Stimulated activated CD4-positive, alpha-beta T cell treated with anti-CD3 and anti-CD28 coated beads, Interleukin-2, amount 100 ng/mL, for 24 hours (primary cell): Measurements from ENCODE around the gene ANP32E.
"Not testable (repeated sequence)": the region's sequence is repeated elsewhere in the genome, so short reads cannot be mapped to it uniquely, and the experiment has no call there.

Experiments used
- DNase-seq, 2 donors: peaks; one replicate each; pipeline ENCODE4 v3.0.0-alpha.2; 2020

ANP32E gene

DNA sequence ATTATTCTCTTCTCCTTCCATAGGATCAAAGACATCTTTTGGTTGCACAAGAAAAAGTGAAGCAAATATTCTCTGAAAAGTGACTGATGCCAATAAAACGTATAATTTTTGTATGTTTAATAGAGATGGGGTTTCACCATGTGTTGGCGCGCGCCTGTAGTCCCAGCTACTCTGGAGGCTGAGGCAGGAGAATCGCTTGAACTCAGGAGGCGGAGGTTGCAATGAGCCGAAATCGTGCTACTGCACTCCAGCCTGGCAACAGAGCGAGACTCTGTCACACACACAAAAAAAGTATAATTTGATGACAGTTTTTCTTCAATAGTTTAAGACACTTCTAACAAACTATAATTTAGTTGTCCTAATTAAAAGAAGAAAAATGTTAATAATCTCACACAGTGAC, 23.8 kb downstream of the ANP32E start:
- no peak for DNase-seq

- DNase-seq: no peak
Observed at GRCh38 chr1:150210706-150211105, 25.2 kb downstream of the ANP32E start.

GRCh38 chr1:150210091-150210490, 25.8 kb downstream of the ANP32E start:
- DNase-seq: no peak

DNA sequence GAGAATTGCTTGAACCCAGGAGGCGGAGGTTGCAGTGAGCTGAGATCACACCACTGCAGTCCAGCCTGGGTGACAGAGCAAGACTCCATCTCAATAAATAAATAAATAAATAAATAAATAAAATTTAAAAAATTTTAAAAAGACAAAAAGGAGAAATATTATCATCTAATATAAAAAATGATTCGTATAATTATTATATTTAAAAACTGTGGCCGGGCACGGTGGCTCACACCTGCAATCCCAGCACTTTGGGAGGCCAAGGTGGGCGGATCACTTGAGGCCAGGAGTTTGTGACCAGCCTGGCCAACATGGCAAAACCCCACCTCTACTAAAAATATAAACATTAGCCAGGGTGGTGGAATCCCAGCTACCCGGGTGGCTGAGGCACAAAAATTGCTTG, 27.5 kb downstream of the ANP32E start:
- DNase-seq: not testable (repeated sequence)

GRCh38 chr1:150207281-150207971, 28.5 kb downstream of the ANP32E start:
- no peak for DNase-seq

- DNase-seq: no peak
Observed at GRCh38 chr1:150196417-150196816, 39.5 kb downstream of the ANP32E start.

GRCh38 chr1:150194381-150195031, 41.4 kb downstream of the ANP32E start:
- no peak for DNase-seq

DNA sequence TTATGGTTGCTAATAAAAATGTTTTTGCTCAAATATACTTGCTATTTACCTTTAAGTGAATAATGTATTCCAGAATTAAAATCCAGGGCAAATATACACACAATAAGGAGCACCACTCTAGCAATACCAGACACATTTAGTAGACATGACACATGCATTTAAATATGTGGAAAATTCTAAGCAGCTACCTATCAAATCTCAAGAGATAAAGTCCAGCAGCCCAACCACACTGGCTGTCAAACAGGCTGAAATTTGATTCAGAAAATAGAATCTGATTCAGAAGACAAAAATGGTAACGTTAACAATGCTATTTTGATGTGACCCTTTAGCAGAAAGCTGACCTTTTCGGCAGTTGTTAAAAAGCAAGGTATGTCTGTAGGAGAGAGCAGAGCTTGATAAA, 43.9 kb downstream of the ANP32E start:
- DNase-seq: no peak

- DNase-seq: no peak
Observed at GRCh38 chr1:150187560-150187931, 48.4 kb downstream of the ANP32E start.

DNA sequence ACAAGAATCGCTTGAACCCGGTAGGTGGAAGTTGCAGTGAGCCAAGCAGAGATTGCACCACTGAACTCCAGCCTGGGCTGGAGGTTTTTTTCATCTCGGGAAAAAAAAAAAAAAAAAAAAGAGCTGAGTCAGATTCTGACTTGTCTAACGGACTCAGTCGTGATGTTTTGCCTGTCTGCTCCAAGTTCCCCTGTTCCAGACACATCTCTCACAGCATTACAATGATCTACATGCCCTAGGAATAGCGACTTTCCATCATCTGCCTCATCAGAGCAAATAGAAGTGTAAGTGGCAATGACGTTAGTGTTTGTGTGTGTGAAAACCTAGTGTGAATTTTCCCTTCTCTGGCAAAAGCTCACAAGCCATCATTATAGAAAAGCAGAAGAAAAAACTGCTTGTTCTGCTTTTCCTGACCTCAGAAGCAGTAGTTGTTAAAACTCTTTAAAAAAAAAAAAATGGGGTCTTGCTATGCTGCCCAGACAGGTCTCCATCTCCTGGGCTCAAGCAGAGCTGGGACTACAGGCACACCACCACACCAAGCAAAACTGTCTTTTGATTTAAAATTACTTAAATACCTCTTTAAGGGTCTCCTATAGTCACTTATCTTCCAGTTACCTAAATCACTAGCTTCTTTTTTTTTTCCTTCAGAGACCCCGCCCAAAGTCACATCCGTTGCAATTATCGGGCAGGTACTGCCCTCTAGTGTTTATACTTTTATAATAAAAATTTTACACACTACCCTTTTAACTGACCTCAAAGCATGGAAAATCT, 48.9 kb downstream of the ANP32E start:
- DNase-seq: no peak

GRCh38 chr1:150186438-150186788, 49.5 kb downstream of the ANP32E start:
- not testable (repeated sequence) for DNase-seq

GRCh38 chr1:150185481-150185880, 50.4 kb downstream of the ANP32E start:
- DNase-seq: no peak

DNA sequence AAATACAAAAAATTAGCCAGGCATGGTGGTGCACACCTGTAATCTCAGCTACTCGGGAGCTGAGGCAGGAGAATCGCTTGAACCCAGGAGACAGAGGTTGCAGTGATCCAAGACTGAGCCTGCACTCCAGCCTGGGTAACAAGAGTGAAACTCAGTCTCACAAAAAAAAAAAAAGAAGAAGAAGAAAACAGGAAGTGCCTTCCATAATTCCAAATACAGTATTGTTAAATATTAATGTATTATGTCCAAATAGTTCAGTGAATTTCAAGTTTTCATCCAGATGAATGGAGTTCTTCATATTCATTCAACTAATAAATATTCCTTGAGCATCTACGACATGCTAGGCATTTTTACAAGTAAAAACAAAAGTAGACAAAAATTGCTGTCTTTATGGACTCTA, 52.9 kb downstream of the ANP32E start:
- DNase-seq: no peak

DNA sequence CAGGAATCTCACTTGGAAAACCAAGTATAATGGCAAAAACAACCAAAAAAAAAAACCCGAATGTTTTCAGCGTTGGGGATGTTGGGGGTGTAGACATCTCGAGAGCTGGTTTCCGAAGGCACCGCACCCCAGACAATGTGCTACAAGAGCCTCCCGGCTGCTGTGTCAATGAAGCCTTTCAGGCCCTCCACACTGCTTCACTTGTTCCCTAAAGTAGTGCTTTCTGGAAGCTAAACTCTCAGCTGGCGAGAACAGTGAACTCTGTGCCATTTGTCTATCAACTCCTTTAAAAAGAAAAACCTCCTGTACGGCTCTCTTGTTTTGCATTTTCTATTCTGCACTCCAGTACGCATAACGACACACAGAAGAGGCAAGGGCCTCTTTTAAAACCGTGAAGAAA, 53.7 kb downstream of the ANP32E start:
- DNase-seq: no peak

- DNase-seq: no peak
Observed at GRCh38 chr1:150180474-150180873, 55.4 kb downstream of the ANP32E start.

GRCh38 chr1:150179867-150180266, 56.0 kb downstream of the ANP32E start:
- DNase-seq: no peak

DNA sequence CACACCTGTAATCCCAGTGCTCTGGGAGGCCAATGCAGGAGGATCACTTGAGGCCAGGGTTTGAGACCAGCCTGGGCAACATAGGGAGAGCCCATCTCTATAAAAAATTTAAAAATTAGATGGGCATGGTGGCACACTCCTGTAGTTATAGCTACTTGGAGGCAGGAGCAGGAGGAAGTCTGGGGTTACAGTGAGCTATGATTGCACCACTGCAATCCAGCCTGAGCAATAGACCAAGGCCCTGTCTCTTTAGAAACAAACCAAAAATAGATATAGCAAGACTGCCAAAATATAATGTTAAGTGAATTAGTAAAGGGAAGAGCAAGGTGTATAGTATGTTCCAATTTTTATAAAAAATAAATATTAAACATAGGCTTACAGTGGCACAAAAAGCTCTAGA, 57.4 kb downstream of the ANP32E start:
- no peak for DNase-seq

GRCh38 chr1:150176593-150176992, 59.3 kb downstream of the ANP32E start:
- no peak for DNase-seq

GRCh38 chr1:150173141-150173585, 62.7 kb downstream of the ANP32E start:
- no peak for DNase-seq

DNA sequence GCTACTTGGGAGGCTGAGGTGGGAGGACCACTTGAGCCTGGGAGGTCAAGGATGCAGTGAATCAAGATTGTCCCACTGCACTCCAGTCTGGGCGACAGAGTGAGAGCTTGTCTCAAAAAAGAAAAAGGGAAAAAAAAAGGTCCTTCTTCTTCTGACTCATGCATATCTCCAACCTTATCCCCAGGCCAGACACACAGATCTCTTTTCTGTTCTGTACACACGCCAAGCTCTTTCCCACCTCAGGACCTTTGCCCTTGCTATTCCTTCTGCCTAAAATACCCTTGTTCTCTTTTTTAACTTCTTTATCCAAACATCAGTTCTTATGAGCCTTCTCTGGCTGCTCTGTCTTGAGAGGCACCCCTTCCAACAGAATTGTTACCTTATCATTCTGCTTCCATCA, 64.1 kb downstream of the ANP32E start:
- DNase-seq: no peak

DNA sequence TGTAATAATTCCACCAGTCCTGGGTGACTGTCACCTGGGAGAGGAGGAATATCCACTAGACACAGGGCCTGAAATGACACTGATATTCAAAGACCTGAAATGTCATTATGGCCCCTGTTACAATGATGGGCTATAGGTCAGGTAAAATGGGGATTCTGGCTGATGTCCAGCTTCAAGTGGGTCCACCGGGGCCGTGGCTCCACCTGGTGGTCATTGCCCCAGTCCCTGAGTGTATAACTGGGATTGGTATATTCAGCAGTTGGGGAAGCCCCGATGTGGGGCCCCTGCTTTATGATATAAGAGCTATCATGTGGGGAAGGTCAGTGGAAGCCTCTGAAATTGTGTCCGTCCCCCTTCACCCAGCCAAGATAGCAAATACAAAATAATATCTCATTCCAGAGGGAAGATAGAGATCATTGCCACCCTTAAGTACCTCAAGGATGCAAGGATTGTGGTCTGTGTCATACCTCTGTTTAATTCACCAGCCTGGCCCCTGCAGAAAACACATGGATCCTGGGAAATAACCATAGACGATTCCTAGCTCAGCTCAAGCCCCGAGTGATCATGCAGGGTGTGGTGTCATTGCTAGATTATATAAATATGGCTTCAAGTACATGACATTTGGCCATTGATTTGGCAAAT, 66.8 kb downstream of the ANP32E start:
- peak; percentile 59 to 66 for DNase-seq
